HepG2 (cell line): Measurements from ENCODE around the gene CACNA1C. TPM values are rescaled to one million over a fixed set of nuclear protein-coding genes. Genes with fewer than 3 reads are reported as not detected.

ENCODE experiments used
- CREM ChIP-seq, 2 experiments: sonication (generic) in 1 of 2; formaldehyde crosslinking in 1 of 2; IDR thresholded peaks; 2 replicates each; pipeline versions ENCODE4 v1.4.0 to v1.6.1; 2016 to 2020; ENCODE audit warnings: antibody characterized with exemption in 1 of 2, mild to moderate bottlenecking in 1 of 2, missing genetic modification reagents in 1 of 2
- MAZ ChIP-seq, 2 experiments: sonication (generic) in 1 of 2; formaldehyde crosslinking in 1 of 2; IDR thresholded peaks; 2 replicates each; pipeline versions ENCODE4 v1.5.0 to v1.6.1; 2012 to 2020; ENCODE audit warnings: low read depth in 2 of 2, mild to moderate bottlenecking in 2 of 2, borderline replicate concordance in 1 of 2, improper control_type of control experiment in 1 of 2, low read length in 1 of 2, missing genetic modification reagents in 1 of 2, moderate library complexity in 1 of 2
- MNT ChIP-seq: fragments of 450-650 bp; IDR thresholded peaks from 2 replicates; pipeline ENCODE4 v1.6.1; 2016
- POGK ChIP-seq: sonication (generic); formaldehyde crosslinking; conservative IDR thresholded peaks from 2 replicates; pipeline ENCODE4 v1.8.0; 2022; ENCODE audit warnings: mild to moderate bottlenecking, moderate library complexity, missing genetic modification reagents
- PRDM4 ChIP-seq: sonication (generic); formaldehyde crosslinking; IDR thresholded peaks from 2 replicates; pipeline ENCODE4 v1.9.0; 2021; ENCODE audit warnings: missing genetic modification reagents, borderline replicate concordance
- RERE ChIP-seq: IDR thresholded peaks from 2 replicates; pipeline ENCODE4 v1.6.1; 2016; ENCODE audit warnings: low read depth, missing genetic modification reagents, missing compliant biosample characterization
- SALL1 ChIP-seq: sonication (generic); formaldehyde crosslinking; IDR thresholded peaks from 2 replicates; pipeline ENCODE4 v1.8.0; 2022; ENCODE audit warnings: mild to moderate bottlenecking, missing genetic modification reagents
- SP4 ChIP-seq: sonication (generic); formaldehyde crosslinking; IDR thresholded peaks from 2 replicates; pipeline ENCODE4 v1.8.1; 2023; ENCODE audit warnings: mild to moderate bottlenecking, missing genetic modification reagents
- TCF7L2 ChIP-seq: IDR thresholded peaks from 2 replicates; pipeline ENCODE4 v1.6.1; 2011; ENCODE audit warnings: mild to moderate bottlenecking, low read depth, low read length, moderate library complexity
- ZNF224 ChIP-seq: sonication (generic); formaldehyde crosslinking; IDR thresholded peaks from 2 replicates; pipeline ENCODE4 v1.5.0; 2020; ENCODE audit warnings: mild to moderate bottlenecking, missing genetic modification reagents
- ZNF639 ChIP-seq: conservative IDR thresholded peaks from 2 replicates; pipeline ENCODE4 v1.6.1; 2018; ENCODE audit warnings: missing genetic modification reagents
- ZNF749 ChIP-seq: sonication (generic); formaldehyde crosslinking; IDR thresholded peaks from 2 replicates; pipeline ENCODE4 v1.8.0; 2022; ENCODE audit warnings: mild to moderate bottlenecking, missing genetic modification reagents, moderate library complexity, borderline replicate concordance
- ZNF83 ChIP-seq: sonication (generic); formaldehyde crosslinking; IDR thresholded peaks from 2 replicates; pipeline ENCODE4 v1.4.0; 2020; ENCODE audit warnings: missing genetic modification reagents, mild to moderate bottlenecking, borderline replicate concordance
- polyA plus RNA-seq, 8 experiments: library from polyadenylated mRNA; depleted of rRNA in 3 of 8; stranded (reverse) in 7 of 8; unstranded in 1 of 8; fragments of >200 nt; fragmentation: Illumina TruSeq in 4 of 8; extraction: Trizol in 4 of 8; gene quantifications; 2 replicates each; pipeline versions ENCODE4 v1.2.1 to v1.2.3, GENCODE V29; 2011 to 2016; ENCODE audit warnings: low read depth in 4 of 8, missing spikeins in 1 of 8, mixed read lengths in 1 of 8; ENCODE audit not compliant: insufficient read depth in 1 of 8
- total RNA-seq, 5 experiments: library from RNA; depleted of rRNA; stranded (reverse); fragments of >200 nt; fragmentation: Illumina TruSeq; extraction: Trizol; gene quantifications; 2 replicates each; pipeline ENCODE4 v1.2.3, GENCODE V29; 2016; ENCODE audit warnings: low read depth in 1 of 5

CACNA1C gene
- total and polyA plus RNA-seq, 2 of the 13 experiments (the other 11 are each of a cell fraction or from before 2014, with no cell fraction given): not detected

- peak; percentile 86 for TF ChIP-seq SP4 (CRISPR knock-in tag)
- TF ChIP-seq ZNF749 (CRISPR knock-in tag): peak; percentile 54; the same call in 1 of the 2 replicates
- TF ChIP-seq ZNF224 (CRISPR knock-in tag): peak; percentile 86; the same call in 1 of the 2 replicates
- TF ChIP-seq PRDM4 (CRISPR knock-in tag): no peak
- TF ChIP-seq ZNF83 (CRISPR knock-in tag): peak; percentile 85; the same call in 1 of the 2 replicates
- 0 out of 2 replicates have a peak, but pooled peaks have one; percentile 72 for TF ChIP-seq RERE (CRISPR knock-in tag)
- peak; percentile 84 for TF ChIP-seq POGK (CRISPR knock-in tag)
- peak; percentile 94 for TF ChIP-seq SALL1 (CRISPR knock-in tag)
- peak; percentile 98 for TF ChIP-seq MAZ (IDR thresholded peaks at IDR 0.05; ENCODE audit: borderline replicate concordance, low read depth, low read length)
- peak; percentile 99 for TF ChIP-seq MAZ (CRISPR knock-in tag; IDR thresholded peaks at IDR 0.05; ENCODE audit: low read depth)
- TF ChIP-seq TCF7L2: no peak
- peak; percentile 49 for TF ChIP-seq CREM (IDR thresholded peaks at IDR 0.05)
- no peak for TF ChIP-seq CREM (CRISPR knock-in tag; IDR thresholded peaks at IDR 0.05)
- peak; percentile 74 for TF ChIP-seq ZNF639 (CRISPR knock-in tag)
- peak; percentile 45 for TF ChIP-seq MNT
Measured at GRCh38 chr12:2004113-2004929, 48.5 kb upstream of the CACNA1C start, which contains the start of gene DCP1B (continued).
